NCI-H526 treated with DMSO at 0.1 percent for 48 hours (cell line): ENCODE results near the gene BUB1B.
A peak's percentile ranks its signal among the peaks of the same experiment; 100 is the strongest.

Experiments used
- DNase-seq: peaks from one replicate; lab custom pipeline; 2025; lab: John Stamatoyannopoulos, UW

Gene BUB1B

DNA sequence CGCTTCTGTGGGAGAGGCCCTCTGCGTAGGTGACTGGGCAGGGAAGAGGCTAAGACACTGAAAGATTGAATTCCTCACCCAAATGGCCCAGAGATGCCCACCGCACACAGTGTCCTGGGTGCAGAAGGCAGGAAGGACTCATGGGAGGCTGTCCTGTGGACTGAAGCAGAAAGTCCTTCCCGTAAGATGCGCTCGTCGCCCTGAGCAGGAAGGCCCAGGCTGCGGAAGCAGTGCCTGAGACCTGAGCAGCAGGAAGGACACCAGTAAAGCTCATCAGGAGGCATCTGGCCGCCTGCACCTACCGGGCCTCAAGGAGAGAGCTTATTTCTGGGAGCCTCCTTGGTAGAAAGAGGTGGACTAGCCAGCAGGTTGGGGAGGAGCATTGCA is 81.3 kb downstream of the BUB1B start:
- no peak for DNase-seq

DNA sequence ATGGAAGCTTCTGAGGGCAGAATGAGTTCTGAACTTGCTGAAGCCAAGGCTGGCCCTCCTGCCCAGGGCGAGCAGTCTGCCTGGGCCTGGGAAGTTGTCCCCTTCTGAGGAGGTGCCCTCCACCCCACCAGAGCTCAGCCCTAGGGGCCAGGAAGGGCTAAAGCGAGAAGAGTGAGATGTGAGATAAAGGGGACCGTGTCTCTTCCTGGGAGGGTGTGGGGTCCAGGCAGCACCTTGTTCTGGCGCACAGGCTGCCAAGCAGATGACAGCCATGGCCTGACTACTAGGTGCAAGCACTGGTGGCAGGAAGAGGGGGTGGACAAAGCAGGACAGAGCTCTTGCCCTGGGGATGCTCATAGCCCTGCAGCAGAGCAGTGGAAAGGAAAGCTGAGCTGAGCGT is 81.7 kb downstream of the BUB1B start:
- DNase-seq = no peak

GRCh38 chr15:40243126-40243810 is 82.4 kb downstream of the BUB1B start:
- no peak for DNase-seq

GRCh38 chr15:40244961-40245523 is 84.2 kb downstream of the BUB1B start:
- DNase-seq = peak; percentile 13

DNA sequence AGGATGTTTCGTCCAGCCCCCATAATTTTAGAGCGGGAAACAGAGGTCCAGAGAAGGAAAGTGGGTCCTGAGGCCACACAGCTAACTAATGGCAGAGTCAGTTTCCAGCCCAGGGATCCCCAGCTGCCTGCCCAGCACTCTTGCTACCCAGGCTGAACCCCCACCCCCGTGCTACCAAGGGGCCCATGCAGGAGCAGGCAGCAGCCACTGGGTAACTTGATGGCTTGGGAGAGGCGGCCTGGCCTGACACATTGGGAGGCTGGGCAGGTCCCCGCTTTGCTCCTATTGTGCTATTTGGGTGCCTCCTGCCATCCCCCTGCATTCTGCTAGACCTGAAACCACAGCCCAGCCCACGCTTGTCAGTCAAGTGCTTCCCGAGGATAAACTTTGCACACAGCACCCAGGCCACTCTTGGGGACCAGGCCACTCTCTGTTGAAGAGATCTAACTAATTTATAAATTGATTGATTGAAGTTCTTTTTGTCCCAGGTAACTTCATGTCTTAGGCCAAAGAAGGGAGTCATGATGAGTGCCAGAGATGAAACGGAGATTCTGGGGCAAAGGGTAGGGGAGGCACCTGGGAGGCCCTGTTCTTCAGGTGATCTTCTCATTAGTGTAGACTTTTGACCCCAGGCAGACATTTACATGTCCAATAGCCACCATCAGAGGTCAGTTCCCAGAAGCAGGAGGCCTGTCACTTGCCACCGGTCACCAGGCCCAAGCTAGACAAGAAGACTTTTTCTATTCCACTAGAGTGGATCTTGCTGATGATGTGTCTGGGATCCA is 85.0 kb downstream of the BUB1B start:
- DNase-seq = no peak

DNA sequence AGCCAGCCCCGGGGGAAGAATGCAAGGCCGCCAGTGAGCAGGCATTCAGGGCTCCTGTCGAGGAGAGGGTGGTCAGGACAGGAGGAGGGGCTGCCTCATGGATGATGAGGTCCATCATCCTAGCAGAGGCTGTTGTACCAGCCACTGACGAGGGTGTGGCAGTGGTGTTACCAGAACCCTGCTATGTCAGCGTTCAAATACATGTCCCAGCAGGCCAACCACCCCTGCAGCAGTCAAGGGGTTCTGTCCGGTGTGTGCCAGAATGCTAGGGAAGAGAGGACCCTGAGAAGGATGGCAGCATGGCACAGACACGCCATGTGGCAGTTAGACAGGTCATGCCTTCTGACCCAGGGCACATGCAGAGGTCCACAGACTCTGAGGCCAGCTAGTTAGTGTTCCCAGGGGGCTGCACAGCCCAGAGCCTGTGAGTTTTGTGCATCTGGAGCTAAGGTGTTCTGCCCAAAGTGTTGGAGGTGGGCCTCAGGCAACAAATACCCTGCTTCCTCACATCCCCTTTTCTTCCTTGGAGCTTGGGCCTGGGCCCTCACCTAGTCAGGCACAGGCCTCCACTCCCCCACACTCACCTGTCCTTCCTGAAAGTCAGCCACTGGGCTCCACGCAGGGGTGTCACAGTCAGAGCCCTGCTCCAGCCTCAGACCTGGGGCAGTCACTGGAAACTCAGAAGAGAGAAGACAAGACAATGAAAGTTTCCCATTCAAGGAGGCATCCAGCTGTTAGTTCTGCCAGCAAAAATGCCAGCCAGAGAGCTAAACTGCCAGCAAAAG is 85.8 kb downstream of the BUB1B start:
- DNase-seq = no peak

DNA sequence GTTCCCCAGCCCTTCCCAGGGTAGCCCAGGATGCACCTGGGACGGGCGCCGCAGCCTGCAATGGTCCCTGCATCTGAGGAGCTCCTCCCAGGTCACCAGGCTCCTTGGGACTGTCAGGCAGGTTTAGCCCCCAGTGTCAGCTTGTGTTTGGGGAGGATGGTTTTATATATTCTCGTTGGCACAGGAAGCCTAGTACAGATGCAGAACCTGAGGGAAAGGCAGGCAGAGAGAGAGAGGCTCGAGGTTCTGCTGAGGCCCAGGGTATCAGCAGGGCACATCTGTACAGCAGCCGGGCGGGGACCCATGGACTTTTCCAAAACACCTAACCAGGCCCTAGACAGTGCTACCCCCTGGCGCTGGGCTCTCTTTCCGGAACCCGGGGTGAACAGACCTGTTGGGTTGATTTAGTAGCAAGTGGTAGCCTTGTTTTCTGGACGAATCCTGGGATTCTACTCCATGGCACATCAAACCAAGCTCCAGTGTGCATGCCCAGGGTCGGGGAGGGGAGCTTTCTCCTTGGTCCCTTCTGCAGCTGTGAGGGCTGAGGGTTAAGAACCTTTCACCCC is 86.6 kb downstream of the BUB1B start:
- DNase-seq = no peak

GRCh38 chr15:40248006-40248783 is 87.3 kb downstream of the BUB1B start:
- DNase-seq = no peak

DNA sequence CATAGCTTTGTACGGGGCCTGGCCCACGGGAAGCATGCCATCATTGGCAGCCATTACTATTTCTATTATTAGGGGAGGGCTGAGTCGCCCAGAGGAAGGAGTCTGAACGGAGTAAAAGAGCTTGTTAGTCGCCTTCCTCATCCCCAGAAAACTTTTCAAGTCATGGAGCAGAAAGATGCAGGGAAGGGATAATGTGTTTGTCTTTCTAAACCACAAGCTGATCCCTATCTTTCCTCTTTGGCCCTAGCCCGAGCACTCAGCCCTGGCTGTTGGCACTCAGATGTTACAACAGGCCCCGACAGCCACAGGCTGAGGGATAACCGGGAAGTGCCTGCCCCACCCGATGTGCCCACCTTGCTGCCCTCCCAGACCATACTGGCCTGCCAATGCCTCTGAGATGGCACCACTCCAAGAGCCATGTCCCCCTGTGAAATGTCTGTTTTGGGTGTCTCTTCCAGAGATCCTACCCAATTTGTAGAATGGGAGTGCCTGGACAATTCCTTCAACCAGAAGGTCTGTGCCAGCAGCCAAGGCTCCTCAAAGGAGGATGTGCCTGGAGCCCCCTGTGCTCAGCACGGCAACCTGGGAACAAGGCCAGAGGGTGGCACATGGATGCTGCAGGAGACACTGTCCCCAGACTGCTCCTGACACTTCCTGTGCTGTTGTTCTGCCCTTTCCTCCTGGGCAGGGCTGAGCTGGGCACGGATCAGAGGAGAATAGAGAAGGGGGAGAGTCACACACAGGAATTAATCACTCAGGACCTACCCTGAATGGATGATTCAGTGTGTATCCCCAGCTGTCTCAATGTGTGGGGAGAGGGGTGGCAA is 88.8 kb downstream of the BUB1B start:
- no peak for DNase-seq

- no peak for DNase-seq
Observed at GRCh38 chr15:40250304-40250656, 89.4 kb downstream of the BUB1B start.

GRCh38 chr15:40250771-40251483 is 90.1 kb downstream of the BUB1B start:
- DNase-seq = no peak

GRCh38 chr15:40251486-40252140 is 90.7 kb downstream of the BUB1B start:
- no peak for DNase-seq

- DNase-seq = no peak
Observed at GRCh38 chr15:40252141-40252437, 91.2 kb downstream of the BUB1B start.

DNA sequence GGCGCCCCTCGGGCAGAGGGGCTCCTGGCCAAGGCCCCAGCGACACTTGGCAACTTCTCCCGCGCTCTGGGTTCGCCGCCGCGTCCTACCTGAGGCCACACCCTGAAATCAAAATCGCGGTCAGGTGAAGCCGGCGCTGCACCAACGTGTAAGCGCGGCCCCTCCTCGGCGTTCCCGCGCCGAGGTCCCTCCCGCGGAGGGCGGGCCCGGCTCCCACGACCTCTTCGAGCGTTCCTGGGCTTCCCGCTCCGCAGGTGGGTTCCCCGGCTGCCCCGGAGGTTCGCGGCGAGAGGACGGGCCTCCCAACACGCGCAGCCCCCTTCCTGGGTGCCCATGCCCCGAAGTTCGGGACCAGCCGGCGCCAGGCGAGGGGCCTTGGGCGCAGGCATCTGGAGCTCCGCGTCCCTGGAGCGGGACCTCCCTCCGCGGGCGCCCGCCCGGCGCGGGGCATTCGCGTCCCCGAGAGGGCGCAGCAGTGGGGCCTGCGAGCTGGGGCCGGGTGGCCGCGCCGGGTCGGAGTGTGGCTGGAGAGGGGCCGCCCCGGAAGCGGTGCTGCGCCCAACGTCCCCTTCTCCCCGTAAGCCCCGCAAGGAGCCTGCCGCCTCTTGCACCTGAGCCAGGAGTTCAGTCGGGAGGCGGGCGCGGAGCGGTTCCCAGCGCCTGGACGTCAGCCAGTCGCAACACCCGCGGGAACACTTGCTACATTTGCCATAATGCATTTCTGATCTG is 91.7 kb downstream of the BUB1B start:
- peak; percentile 38 for DNase-seq

GRCh38 chr15:40253167-40253790 is 92.4 kb downstream of the BUB1B start:
- no peak for DNase-seq

GRCh38 chr15:40254452-40254851 is 93.6 kb downstream of the BUB1B start:
- no peak for DNase-seq

GRCh38 chr15:40255033-40255432 is 94.2 kb downstream of the BUB1B start:
- no peak for DNase-seq

DNA sequence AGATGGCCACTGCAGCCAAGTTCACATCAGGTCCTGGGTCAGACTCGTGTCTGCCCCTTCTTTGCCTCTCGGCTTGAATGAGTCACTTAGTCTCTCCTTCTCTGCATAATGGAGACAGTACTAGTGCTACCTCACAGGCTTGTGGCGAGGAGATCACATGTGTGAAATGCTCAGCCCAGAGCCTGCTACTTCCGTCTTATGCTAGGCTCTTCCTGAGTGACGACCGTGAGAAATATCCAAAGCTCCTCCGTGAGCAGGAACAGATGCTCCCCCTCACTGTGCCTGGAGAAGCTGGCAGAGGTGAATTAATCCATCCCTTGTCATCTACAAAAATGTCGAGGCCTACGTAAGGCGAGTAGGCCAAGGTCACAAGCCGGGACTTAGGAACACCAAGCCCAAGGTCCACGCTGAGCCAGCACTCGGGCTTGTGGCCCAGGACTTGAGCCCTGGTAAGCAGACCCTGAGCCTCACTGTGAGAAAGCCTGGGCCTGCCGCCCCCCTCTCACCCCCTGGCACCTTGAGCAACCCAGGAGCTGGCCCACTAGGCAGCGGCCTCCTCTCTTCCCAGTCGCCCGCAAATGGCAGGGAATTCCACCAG is 95.9 kb downstream of the BUB1B start:
- DNase-seq = no peak
